ENCODE data around the gene CRYGS. TPM values are rescaled to one million over a fixed set of nuclear protein-coding genes. Genes with fewer than 3 reads are reported as not detected.

The CRYGS gene
- total and polyA plus RNA-seq, 9 of the 15 experiments (the other 6 are each of a cell fraction or from before 2014, with no cell fraction given) = 1.5 to 3.8 (median 2.0) TPM

- FAIRE-seq (no peak), DNase-seq (ENCODE audit: extremely low read depth in 1 of 4, low spot score in 3 of 4) (no peak), ATAC-seq (peak; percentile 67)
- no peak overlapping the region for H3K27ac ChIP-seq (ENCODE audit: extremely low read depth, low read depth, low read length)
- H3K4me3 ChIP-seq = no peak overlapping the region
- ChIA-PET POLR2A (interaction anchor here (1.1 kb wide), 1 partner anchor 11 kb away, joined by 4 read pairs; no protein-coding TSS in a partner anchor), CTCF (ENCODE audit: low intra/inter-chr PET ratio) (interaction anchor here (0.6 kb wide), 1 partner anchor 286 kb away, joined by 5 read pairs; no protein-coding TSS in a partner anchor)
- H3K36me3 ChIP-seq (ENCODE audit: control insufficient read depth, insufficient read depth, low read length) = no peaks in the 10 kb centered on the region
- no peak overlapping the region for H3K4me2 ChIP-seq (ENCODE audit: insufficient read depth, low read length)
- no peak for TF ChIP-seq TOE1 (IDR thresholded peaks at IDR 0.05; ENCODE audit: borderline replicate concordance)
- TF ChIP-seq TOE1 (CRISPR knock-in tag; IDR thresholded peaks at IDR 0.05; ENCODE audit: borderline replicate concordance, low read depth) = no peak
- 0 out of 4 replicates have a peak, but pooled peaks of 1 of the 2 experiments have one; percentile 6 for TF ChIP-seq RAD21 (CRISPR knock-in tag; conservative IDR thresholded peaks at IDR 0.05 in 1 of 2, IDR thresholded peaks at IDR 0.05 in 1 of 2)
- TF ChIP-seq HMGN3 (IDR thresholded peaks at IDR 0.05; ENCODE audit: borderline replicate concordance, extremely low read depth, insufficient read length, low read depth, low read length) = no peak
- no peak for TF ChIP-seq FOXP4 (CRISPR knock-in tag; IDR thresholded peaks at IDR 0.05; ENCODE audit: borderline replicate concordance)
- TF ChIP-seq CTCF (IDR thresholded peaks at IDR 0.05 in 2 of 3, conservative IDR thresholded peaks at IDR 0.05 in 1 of 3; ENCODE audit: insufficient read depth in 2 of 3, low read depth in 1 of 3, low read length in 3 of 3) = peak in 2 of 3 experiments; percentile 13 to 20; a peak in 2 of 6 replicates
- no peak for TF ChIP-seq PYGO2 (tag; IDR thresholded peaks at IDR 0.05)
- peak; percentile 52 for TF ChIP-seq CTCFL (IDR thresholded peaks at IDR 0.05; ENCODE audit: borderline replicate concordance, insufficient read depth, low read depth, low read length, poor library complexity, severe bottlenecking)
- TF ChIP-seq SMAD3 (CRISPR knock-in tag; conservative IDR thresholded peaks at IDR 0.05) = no peak
- WGBS (ENCODE audit: insufficient coverage, low coverage, missing lambda C conversion rate) = 12% methylated on average over 11 of the region's 11 CpGs
- no peaks in the 10 kb centered on the region for H3K9me3 ChIP-seq (replicated peaks; ENCODE audit: control insufficient read depth, insufficient read depth, low read depth, low read length)
- H3K9ac ChIP-seq (ENCODE audit: insufficient read depth in 1 of 2, low read depth in 2 of 2, low read length in 2 of 2) = no peak overlapping the region
- no peaks in the 10 kb centered on the region for H3K9me1 ChIP-seq (ENCODE audit: control insufficient read depth, insufficient read depth, low read length)
- H3K79me2 ChIP-seq (ENCODE audit: control insufficient read depth, insufficient read depth, low read length) = no peaks in the 10 kb centered on the region
- no peaks in the 10 kb centered on the region for H4K20me1 ChIP-seq (replicated peaks; ENCODE audit: control insufficient read depth, insufficient read depth, low read length)
- intact Hi-C loops (cut with micrococcal nuclease) = no loop called here
- BruUV-seq (replicated peaks) = no TSS peak
- in situ Hi-C loops (cut with MboI) = no loop called here
- H3K4me1 ChIP-seq (replicated peaks in 1 of 2; ENCODE audit: control insufficient read depth in 2 of 2, insufficient read depth in 2 of 2, low read length in 2 of 2) = no peaks in the 10 kb centered on the region; a peak in 1 of 5 replicates
- 0 out of 2 replicates have a peak overlapping the region, but pooled peaks have one; percentile 33 for H2AFZ ChIP-seq (ENCODE audit: low read depth, low read length)
- H3K27me3 ChIP-seq (ENCODE audit: control insufficient read depth in 2 of 2, insufficient read depth in 2 of 2, low read length in 2 of 2) = peaks cover 6 to 20% of the 10 kb centered on the region in 2 experiments; a peak in 4 of 5 replicates
Observed at GRCh38 chr3:186529201-186529999, 14.8 kb downstream of the CRYGS start.
